ENCODE measurements around the gene DKK2.

DKK2 gene, protein sequence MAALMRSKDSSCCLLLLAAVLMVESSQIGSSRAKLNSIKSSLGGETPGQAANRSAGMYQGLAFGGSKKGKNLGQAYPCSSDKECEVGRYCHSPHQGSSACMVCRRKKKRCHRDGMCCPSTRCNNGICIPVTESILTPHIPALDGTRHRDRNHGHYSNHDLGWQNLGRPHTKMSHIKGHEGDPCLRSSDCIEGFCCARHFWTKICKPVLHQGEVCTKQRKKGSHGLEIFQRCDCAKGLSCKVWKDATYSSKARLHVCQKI

GRCh38 chr4:107035819-107036583 is at the start of gene DKK2:
DKK2 (minus strand) TSS chr4:107036313; CDS start chr4:107035591, 722 bp downstream.
- DNase-seq, result peak; percentile 69

GRCh38 chr4:107077192-107077591 is 41.1 kb upstream of the DKK2 start:
- DNase-seq, result no peak

- DNase-seq, result no peak
Measured at GRCh38 chr4:107072836-107073736, 37.0 kb upstream of the DKK2 start.

- no peak for DNase-seq
Measured at GRCh38 chr4:107071108-107071507, 35.0 kb upstream of the DKK2 start.

GRCh38 chr4:107069049-107069448 is 32.9 kb upstream of the DKK2 start:
- DNase-seq, result no peak

- DNase-seq, result no peak
Measured at GRCh38 chr4:107068116-107068515, 32.0 kb upstream of the DKK2 start.

DNA sequence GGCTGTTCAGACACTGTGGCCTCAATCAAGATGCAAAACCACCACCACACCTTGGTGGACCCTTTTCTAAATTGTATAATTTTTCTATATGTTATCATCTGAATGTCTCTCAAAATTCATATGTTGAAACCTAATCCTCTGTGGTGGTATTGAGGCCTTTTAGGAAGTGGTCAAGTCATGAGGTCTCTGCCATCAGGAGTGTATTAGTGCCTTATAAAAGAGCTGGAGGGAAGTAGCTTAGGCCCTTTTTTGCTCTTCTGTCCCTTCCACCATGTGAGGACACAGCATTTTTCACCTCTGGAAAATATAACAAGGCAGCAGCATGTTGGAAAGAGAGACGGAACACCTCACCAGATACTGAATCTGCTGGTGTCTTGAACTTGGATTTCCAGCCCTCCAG is 30.5 kb upstream of the DKK2 start:
- no peak for DNase-seq

GRCh38 chr4:107065201-107065600 is 29.1 kb upstream of the DKK2 start:
- no peak for DNase-seq

DNA sequence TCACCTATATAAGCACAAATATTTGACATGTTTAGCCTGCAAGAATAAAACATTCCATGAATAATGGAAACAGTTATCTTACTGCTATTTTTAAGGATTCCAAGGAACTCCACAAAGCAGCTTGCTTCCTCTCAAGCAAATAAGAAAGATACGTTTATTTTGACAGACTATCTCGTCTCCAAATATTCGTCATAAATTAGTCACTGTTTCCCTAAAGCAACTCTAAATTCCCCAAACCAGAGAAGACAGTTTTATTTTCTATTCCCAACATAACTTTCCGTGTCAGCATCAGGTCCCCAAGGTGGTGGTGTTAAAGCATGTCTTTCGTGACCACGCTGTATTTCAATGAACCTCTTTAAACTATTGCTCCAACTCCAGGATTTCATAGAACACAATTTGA is 24.3 kb upstream of the DKK2 start:
- DNase-seq, result no peak

DNA sequence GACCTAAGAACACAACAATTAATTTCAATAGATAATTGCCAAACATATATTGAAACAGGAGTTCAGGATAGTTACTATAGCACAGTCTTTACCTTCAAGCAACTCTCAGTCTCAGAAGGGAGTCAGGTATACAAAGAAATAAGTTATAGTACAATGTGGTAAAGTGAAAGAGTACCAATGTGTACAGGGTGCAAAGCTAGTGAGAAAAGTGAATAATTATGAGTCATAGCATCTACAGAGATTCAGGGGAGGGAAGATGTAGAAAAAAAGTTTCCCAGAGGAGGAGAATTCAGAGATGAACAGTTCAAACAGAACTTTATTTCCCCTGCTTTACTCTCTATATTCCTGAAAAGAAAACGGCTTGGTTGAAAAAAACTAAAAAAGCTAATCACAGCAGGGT is 22.7 kb upstream of the DKK2 start:
- DNase-seq, result no peak

DNA sequence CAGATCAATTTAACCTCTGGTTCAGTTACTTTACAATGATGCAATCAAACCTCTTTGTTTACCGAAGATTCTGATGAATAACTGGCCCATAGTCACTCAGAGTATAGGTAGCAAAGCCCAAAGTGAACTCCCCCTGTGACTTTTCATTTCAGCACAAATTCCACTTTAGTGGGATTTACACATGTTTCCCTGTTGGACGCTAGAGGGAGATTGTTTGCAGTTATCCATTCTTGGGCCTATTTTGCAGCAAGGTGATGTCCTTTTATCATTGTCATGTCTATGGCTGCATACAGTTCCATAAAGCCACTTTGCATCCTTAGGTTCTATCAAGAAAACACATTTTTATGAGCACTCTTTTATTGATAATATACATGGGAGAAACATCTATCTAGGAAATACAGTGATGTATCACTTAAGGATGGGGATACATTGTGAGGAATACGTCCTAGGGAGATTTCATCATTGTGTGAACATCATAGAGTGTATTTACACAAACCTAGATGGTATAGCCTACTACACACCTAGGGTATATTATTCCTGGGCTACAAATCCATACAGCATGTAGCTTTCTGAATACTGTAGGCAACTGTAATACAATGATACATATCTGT is 14.5 kb upstream of the DKK2 start:
- DNase-seq, result no peak

DNA sequence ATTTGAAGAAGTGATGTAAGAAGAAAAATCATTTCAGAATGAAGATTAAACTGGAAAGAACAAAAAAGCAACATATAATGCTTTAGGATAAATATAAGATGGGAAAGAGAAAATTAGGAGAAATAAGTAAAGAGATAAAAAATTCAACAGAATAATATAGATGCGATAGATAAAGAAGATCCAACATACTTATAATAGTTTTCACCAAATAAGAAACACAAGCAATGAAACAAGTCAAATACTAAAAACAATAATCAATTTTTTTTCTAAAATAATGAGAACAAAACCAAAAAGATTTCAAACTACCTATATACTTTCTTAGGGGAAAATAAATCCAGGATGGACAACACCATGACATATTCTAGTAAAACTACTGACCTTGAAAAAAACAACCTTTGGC is 10.1 kb upstream of the DKK2 start:
- no peak for DNase-seq

DNA sequence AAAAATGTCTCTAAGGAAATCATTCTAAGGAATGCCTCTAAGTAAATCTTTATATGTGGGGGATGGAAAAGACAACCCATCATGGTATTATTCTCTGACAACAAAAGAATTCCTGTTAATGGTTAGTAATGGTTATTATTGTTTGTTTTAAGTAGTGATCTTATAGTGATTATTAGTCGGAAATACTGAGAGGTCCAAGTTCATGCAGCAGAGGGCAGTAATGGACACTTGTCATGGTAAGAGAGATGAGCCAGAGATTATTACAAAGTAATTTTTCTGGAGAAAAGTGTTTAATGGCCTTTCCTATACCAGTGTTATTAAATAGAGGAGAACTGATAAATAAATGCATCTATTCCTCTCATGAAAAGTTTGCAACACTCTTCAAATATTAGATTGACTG is 8.1 kb upstream of the DKK2 start:
- DNase-seq, result no peak

DNA sequence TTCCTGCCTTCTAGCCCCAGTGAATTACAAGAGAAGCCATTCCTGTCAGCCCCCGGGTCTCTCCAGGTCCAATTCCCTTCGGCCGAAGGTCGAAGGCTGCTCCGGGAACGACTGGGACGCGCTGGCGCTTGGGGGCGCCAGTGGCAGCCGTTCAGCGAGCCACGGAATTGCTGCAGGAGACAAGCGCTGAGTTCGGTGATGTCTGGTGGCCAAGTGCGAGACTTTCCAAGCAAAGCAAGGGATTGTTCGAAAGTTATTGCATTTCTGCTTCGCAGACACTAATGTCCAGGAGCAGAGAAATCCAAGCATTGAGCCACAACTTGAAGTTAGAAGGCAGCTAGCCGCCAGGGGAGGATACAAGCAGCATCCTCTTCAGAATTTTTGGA is 1.1 kb upstream of the DKK2 start:
- DNase-seq, result peak; percentile 77

- DNase-seq, result no peak
Measured at GRCh38 chr4:107036584-107037198, 578 bp upstream of the DKK2 start.

GRCh38 chr4:107034996-107035818 is 906 bp downstream of the DKK2 start:
- DNase-seq, result peak; percentile 73

- peak; percentile 83 for DNase-seq
Measured at GRCh38 chr4:107034091-107034995, 1.8 kb downstream of the DKK2 start.

GRCh38 chr4:107027379-107027778 is 8.7 kb downstream of the DKK2 start:
- no peak for DNase-seq

DNA sequence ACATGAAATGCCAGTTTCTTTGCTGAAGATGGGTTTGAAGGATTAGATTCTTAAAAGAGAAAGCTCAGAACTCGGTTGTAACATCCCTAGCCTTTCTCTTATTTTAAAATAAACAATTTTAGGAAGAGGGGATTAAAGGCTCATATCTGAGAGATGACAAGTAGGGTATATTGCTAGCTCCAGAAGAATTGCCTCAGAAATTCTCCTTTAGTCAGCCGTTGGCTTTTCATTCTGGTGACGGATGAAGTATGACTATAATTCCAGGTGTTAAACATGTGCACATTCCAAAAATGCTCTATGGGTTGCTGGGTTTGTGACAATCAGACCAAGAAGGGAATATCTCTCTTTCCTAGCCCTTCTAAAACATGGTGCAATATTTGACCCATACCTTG is 17.8 kb downstream of the DKK2 start:
- no peak for DNase-seq
